Endodermal cell (in vitro differentiated cells): Measurements from ENCODE around the gene RAE1. TPM values are rescaled to one million over a fixed set of nuclear protein-coding genes. Genes with fewer than 3 reads are reported as not detected.
"Not testable (repeated sequence)": the region's sequence is repeated elsewhere in the genome, so short reads cannot be mapped to it uniquely, and the experiment has no call there.

Experiments
- DNase-seq: peaks from one replicate; pipeline ENCODE4 v3.0.0-alpha.2; 2017
- H3K27ac ChIP-seq: 2 replicates; pipeline ENCODE4 v1.5.1; 2013; ENCODE audit warnings: mild to moderate bottlenecking, low read depth, low read length, moderate library complexity
- H3K27me3 ChIP-seq: 2 replicates; pipeline ENCODE4 v1.6.1; 2013; ENCODE audit warnings: mild to moderate bottlenecking, low read length, moderate library complexity; ENCODE audit not compliant: insufficient read depth, control insufficient read depth, poor library complexity, severe bottlenecking
- H3K36me3 ChIP-seq: 2 replicates; pipeline ENCODE4 v1.7.0; 2013; ENCODE audit warnings: mild to moderate bottlenecking, low read length, moderate library complexity; ENCODE audit not compliant: control insufficient read depth, insufficient read depth
- H3K4me1 ChIP-seq: one replicate; pipeline ENCODE4 v1.7.0; 2013; ENCODE audit warnings: low read length; ENCODE audit not compliant: control insufficient read depth, insufficient read depth
- H3K4me3 ChIP-seq: 2 replicates; pipeline ENCODE4 v1.5.1; 2013; ENCODE audit warnings: mild to moderate bottlenecking, low read length, moderate library complexity
- H3K9ac ChIP-seq: 2 replicates; pipeline ENCODE4 v1.6.1; 2013; ENCODE audit warnings: mild to moderate bottlenecking, low read length, moderate library complexity; ENCODE audit not compliant: poor library complexity, severe bottlenecking; ENCODE audit errors: extremely low read depth
- H3K9me3 ChIP-seq: 2 replicates; pipeline ENCODE4 v1.6.1; 2013; ENCODE audit warnings: mild to moderate bottlenecking, low read length, moderate library complexity; ENCODE audit not compliant: control insufficient read depth
- H3K27ac Mint-ChIP-seq: 2 replicates; pipeline ENCODE4 v1.8.0; 2020; ENCODE audit warnings: mixed read lengths
- H3K27me3 Mint-ChIP-seq: 2 replicates; pipeline ENCODE4 v1.8.0; 2021; ENCODE audit warnings: mild to moderate bottlenecking, mixed read lengths; ENCODE audit not compliant: insufficient read depth
- H3K36me3 Mint-ChIP-seq: 2 replicates; pipeline ENCODE4 v1.8.0; 2020; ENCODE audit warnings: low read depth, mixed read lengths
- H3K4me1 Mint-ChIP-seq: 2 replicates; pipeline ENCODE4 v1.8.0; 2020; ENCODE audit warnings: mixed read lengths
- H3K4me3 Mint-ChIP-seq: 2 replicates; pipeline ENCODE4 v1.8.0; 2020; ENCODE audit warnings: mild to moderate bottlenecking, moderate library complexity, mixed read lengths
- H3K9me3 Mint-ChIP-seq: 2 replicates; pipeline ENCODE4 v1.8.0; 2020; ENCODE audit warnings: mild to moderate bottlenecking, mixed read lengths
- CTCF ChIP-seq: fragments of 200-600 bp; sonication (generic); conservative IDR thresholded peaks from 2 replicates; pipeline ENCODE4 v1.5.0; 2021; ENCODE audit warnings: antibody characterized with exemption, mild to moderate bottlenecking
- WGBS, 2 experiments: methylation state at CpG; one replicate each; pipeline versions ENCODE4 v1.1.5 to v1.1.7; 2013; ENCODE audit warnings: missing lambda C conversion rate in 2 of 2, mixed read lengths in 1 of 2; ENCODE audit not compliant: insufficient coverage in 1 of 2, insufficient read length in 1 of 2; 5-methylcytosine and 5-hydroxymethylcytosine counted together
- total RNA-seq, 2 donors: library from RNA; stranded (reverse); fragmentation: NEBNext Ultra II Directional in 1 of 2; extraction: Animal tissue kit (Norgen Biotek cat#: 25700) in 1 of 2; gene quantifications; 2 replicates in 1 of 2; 3 replicates in 1 of 2; pipeline ENCODE4 v1.2.1, GENCODE V29; 2021

The RAE1 gene
- total RNA-seq, 2 donors from 2014 or later: 41.2 to 43.8 TPM

GRCh38 chr20:57342829-57343228 is 8.2 kb upstream of the RAE1 start:
- no peak for DNase-seq
- WGBS, 2 experiments: 84 to 90% methylated on average over 2 of the region's 2 CpGs
- Histone ChIP-seq H3K27ac (no peak overlapping the region), H3K4me3 (no peak overlapping the region), H3K9me3 (no peaks in the 10 kb centered on the region), H3K36me3 (no peaks in the 10 kb centered on the region), H3K4me1 (no peaks in the 10 kb centered on the region), H3K9ac (no peak overlapping the region), H3K27me3 (peaks cover 10% of the 10 kb centered on the region)
- TF ChIP-seq CTCF: no peak
- no peaks in the 10 kb centered on the region for H3K36me3 Mint-ChIP-seq
- no peak overlapping the region for H3K4me3 Mint-ChIP-seq
- H3K27me3 Mint-ChIP-seq: no peaks in the 10 kb centered on the region
- H3K4me1 Mint-ChIP-seq: no peaks in the 10 kb centered on the region
- H3K27ac Mint-ChIP-seq: no peak overlapping the region
- H3K9me3 Mint-ChIP-seq: no peaks in the 10 kb centered on the region

GRCh38 chr20:57346477-57346876 is 4.6 kb upstream of the RAE1 start:
- Histone ChIP-seq H3K36me3 (no peaks in the 10 kb centered on the region), H3K4me3 (no peak overlapping the region), H3K9me3 (no peaks in the 10 kb centered on the region), H3K4me1 (no peaks in the 10 kb centered on the region), H3K27ac (no peak overlapping the region), H3K27me3 (peaks cover 10% of the 10 kb centered on the region), H3K9ac (no peak overlapping the region)
- no peaks in the 10 kb centered on the region for H3K36me3 Mint-ChIP-seq
- peaks cover 3% of the 10 kb centered on the region for H3K27me3 Mint-ChIP-seq
- 0 to 4% methylated on average over 1 to 4 of the region's 4 CpGs for WGBS, 2 experiments
- TF ChIP-seq CTCF: peak; percentile 89
- H3K27ac Mint-ChIP-seq: no peak overlapping the region
- no peaks in the 10 kb centered on the region for H3K9me3 Mint-ChIP-seq
- H3K4me3 Mint-ChIP-seq: no peak overlapping the region
- no peaks in the 10 kb centered on the region for H3K4me1 Mint-ChIP-seq
- DNase-seq: peak; percentile 88

GRCh38 chr20:57347393-57347792 is 3.7 kb upstream of the RAE1 start:
- Histone ChIP-seq H3K9me3 (no peaks in the 10 kb centered on the region), H3K27ac (no peak overlapping the region), H3K4me1 (no peaks in the 10 kb centered on the region), H3K36me3 (no peaks in the 10 kb centered on the region), H3K4me3 (no peak overlapping the region), H3K9ac (no peak overlapping the region), H3K27me3 (peaks cover 3% of the 10 kb centered on the region)
- no peak for TF ChIP-seq CTCF
- H3K36me3 Mint-ChIP-seq: no peaks in the 10 kb centered on the region
- no peaks in the 10 kb centered on the region for H3K9me3 Mint-ChIP-seq
- no peak overlapping the region for H3K4me3 Mint-ChIP-seq
- peaks cover 8% of the 10 kb centered on the region for H3K4me1 Mint-ChIP-seq
- 89 to 100% methylated on average over 2 to 4 of the region's 4 CpGs for WGBS, 2 experiments
- no peak overlapping the region for H3K27ac Mint-ChIP-seq
- peaks cover 3% of the 10 kb centered on the region for H3K27me3 Mint-ChIP-seq
- no peak for DNase-seq

GRCh38 chr20:57348200-57348921 is 2.7 kb upstream of the RAE1 start:
- not testable (repeated sequence) for H3K27ac Mint-ChIP-seq, H3K4me3 Mint-ChIP-seq, H3K27ac ChIP-seq, H3K4me1 ChIP-seq, DNase-seq, H3K36me3 Mint-ChIP-seq, H3K4me1 Mint-ChIP-seq, H3K9me3 Mint-ChIP-seq, H3K9me3 ChIP-seq, H3K27me3 ChIP-seq, H3K36me3 ChIP-seq, H3K4me3 ChIP-seq, H3K27me3 Mint-ChIP-seq, H3K9ac ChIP-seq
- 88 to 90% methylated on average over 4 to 41 of the region's 47 CpGs for WGBS, 2 experiments

- WGBS, 2 experiments: 87 to 94% methylated on average over 14 to 21 of the region's 21 CpGs
- not testable (repeated sequence) for H3K9me3 ChIP-seq, H3K27me3 ChIP-seq, H3K27me3 Mint-ChIP-seq, H3K27ac Mint-ChIP-seq, H3K9ac ChIP-seq, H3K36me3 Mint-ChIP-seq, H3K4me1 Mint-ChIP-seq, H3K4me3 Mint-ChIP-seq, H3K4me1 ChIP-seq, H3K9me3 Mint-ChIP-seq, DNase-seq, H3K4me3 ChIP-seq, H3K27ac ChIP-seq
- peaks cover 16% of the 10 kb centered on the region for H3K36me3 ChIP-seq
Observed at GRCh38 chr20:57348922-57349574, 2.0 kb upstream of the RAE1 start.
